IgD-negative memory B cell (primary cell): ENCODE data around the gene GET4. TPM values are rescaled to one million over a fixed set of nuclear protein-coding genes. Genes with fewer than 3 reads are reported as not detected.

ENCODE experiments used
- H3K27ac Mint-ChIP-seq, 3 donors: one replicate each; pipeline ENCODE4 v1.8.0; 2020 to 2022; ENCODE audit warnings: mild to moderate bottlenecking in 3 of 3, mixed read lengths in 3 of 3, moderate library complexity in 1 of 3
- H3K27me3 Mint-ChIP-seq: one replicate; pipeline ENCODE4 v1.8.0; 2021; ENCODE audit warnings: mixed read lengths
- H3K36me3 Mint-ChIP-seq: one replicate; pipeline ENCODE4 v1.8.0; 2020; ENCODE audit warnings: mild to moderate bottlenecking, mixed read lengths
- H3K4me1 Mint-ChIP-seq, 3 donors: one replicate each; pipeline ENCODE4 v1.8.0; 2020 to 2022; ENCODE audit warnings: mixed read lengths in 3 of 3, mild to moderate bottlenecking in 1 of 3
- H3K4me3 Mint-ChIP-seq, 4 donors: one replicate each; pipeline ENCODE4 v1.8.0; 2020 to 2022; ENCODE audit warnings: mild to moderate bottlenecking in 4 of 4, mixed read lengths in 4 of 4, moderate library complexity in 3 of 4
- H3K9me3 Mint-ChIP-seq, 3 donors: one replicate each; pipeline ENCODE4 v1.8.0; 2020 to 2021; ENCODE audit warnings: mixed read lengths in 3 of 3, mild to moderate bottlenecking in 1 of 3
- polyA plus RNA-seq: library from polyadenylated mRNA; unstranded; fragments of 300-500 nt; fragmentation: Illumina TruSeq; gene quantifications from one replicate; pipeline ENCODE4 v1.2.3, GENCODE V29; 2021

The GET4 gene
- polyA plus RNA-seq, 1 donor from 2014 or later = 31.2 TPM

- Mint-ChIP-seq H3K4me1 (peaks cover 0 to 5% (median 2%) of the 10 kb centered on the region in 3 donors), H3K4me3 (peak overlapping the region in 2 of 4 donors; percentile 17 to 56), H3K27me3 (no peaks in the 10 kb centered on the region), H3K9me3 (no peaks in the 10 kb centered on the region), H3K27ac (peak overlapping the region in 1 of 3 donors; percentile 59), H3K36me3 (no peaks in the 10 kb centered on the region)
Measured at GRCh38 chr7:915291-916218, 39.2 kb downstream of the GET4 start.

- H3K9me3 Mint-ChIP-seq = no peaks in the 10 kb centered on the region
- no peaks in the 10 kb centered on the region for H3K36me3 Mint-ChIP-seq
- peak overlapping the region in 2 of 4 donors; percentile 17 to 28 for H3K4me3 Mint-ChIP-seq
- H3K27me3 Mint-ChIP-seq = peaks cover 2% of the 10 kb centered on the region
- H3K27ac Mint-ChIP-seq = peak overlapping the region in 2 of 3 donors; percentile 35 to 59
- H3K4me1 Mint-ChIP-seq = peaks cover 4 to 7% (median 5%) of the 10 kb centered on the region in 3 donors
Measured at GRCh38 chr7:916291-916941, 40.1 kb downstream of the GET4 start.

DNA sequence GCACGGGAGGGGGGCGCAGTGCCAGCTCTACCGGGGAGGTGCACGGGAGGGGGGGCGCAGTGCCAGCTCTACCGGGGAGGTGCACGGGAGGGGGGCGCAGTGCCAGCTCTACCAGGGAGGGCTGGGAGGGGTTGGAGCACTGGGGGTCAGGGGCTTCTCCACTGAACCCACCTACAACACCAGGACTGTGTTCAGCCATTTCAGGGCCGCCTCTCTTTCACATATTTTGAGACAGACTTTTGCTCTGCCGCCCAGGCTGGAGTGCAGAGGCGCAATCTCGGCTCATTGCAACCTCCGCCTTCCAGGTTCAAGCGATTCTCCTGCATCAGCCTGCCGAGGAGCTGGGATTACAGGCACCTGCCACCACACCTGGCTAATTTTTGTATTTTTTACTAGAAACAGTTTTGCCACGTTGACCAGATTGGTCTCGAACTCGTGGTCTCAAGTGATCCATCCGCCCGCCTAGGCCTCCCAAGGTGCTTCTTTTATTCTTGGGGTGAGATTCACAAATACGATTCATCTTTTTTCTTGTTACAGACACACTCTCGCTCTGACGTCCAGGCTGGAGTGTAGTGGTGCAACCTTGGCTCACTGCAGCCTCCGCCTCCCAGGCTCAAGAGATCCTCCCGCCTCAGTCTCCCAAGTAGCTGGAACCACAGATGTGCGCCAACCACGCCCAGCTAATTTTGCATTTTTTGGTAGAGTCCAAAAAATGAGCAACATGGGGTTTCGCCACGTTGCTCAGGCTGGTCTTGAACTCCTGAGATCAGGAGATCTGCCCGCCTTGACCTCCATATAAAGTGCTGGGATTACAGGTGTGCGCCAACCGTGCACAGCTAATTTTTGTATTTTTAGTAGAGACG, 41.1 kb downstream of the GET4 start:
- H3K9me3 Mint-ChIP-seq = no peaks in the 10 kb centered on the region
- no peak overlapping the region for H3K4me3 Mint-ChIP-seq
- no peak overlapping the region for H3K27ac Mint-ChIP-seq
- peaks cover 4 to 9% (median 7%) of the 10 kb centered on the region in 3 donors for H3K4me1 Mint-ChIP-seq
- no peaks in the 10 kb centered on the region for H3K36me3 Mint-ChIP-seq
- H3K27me3 Mint-ChIP-seq = peaks cover 2% of the 10 kb centered on the region

- Mint-ChIP-seq H3K4me1 (peaks cover 5 to 10% (median 9%) of the 10 kb centered on the region in 3 donors), H3K27me3 (peaks cover 2% of the 10 kb centered on the region), H3K4me3 (no peak overlapping the region), H3K9me3 (no peaks in the 10 kb centered on the region), H3K36me3 (no peaks in the 10 kb centered on the region), H3K27ac (no peak overlapping the region)
Measured at GRCh38 chr7:918118-918425, 41.7 kb downstream of the GET4 start.

DNA sequence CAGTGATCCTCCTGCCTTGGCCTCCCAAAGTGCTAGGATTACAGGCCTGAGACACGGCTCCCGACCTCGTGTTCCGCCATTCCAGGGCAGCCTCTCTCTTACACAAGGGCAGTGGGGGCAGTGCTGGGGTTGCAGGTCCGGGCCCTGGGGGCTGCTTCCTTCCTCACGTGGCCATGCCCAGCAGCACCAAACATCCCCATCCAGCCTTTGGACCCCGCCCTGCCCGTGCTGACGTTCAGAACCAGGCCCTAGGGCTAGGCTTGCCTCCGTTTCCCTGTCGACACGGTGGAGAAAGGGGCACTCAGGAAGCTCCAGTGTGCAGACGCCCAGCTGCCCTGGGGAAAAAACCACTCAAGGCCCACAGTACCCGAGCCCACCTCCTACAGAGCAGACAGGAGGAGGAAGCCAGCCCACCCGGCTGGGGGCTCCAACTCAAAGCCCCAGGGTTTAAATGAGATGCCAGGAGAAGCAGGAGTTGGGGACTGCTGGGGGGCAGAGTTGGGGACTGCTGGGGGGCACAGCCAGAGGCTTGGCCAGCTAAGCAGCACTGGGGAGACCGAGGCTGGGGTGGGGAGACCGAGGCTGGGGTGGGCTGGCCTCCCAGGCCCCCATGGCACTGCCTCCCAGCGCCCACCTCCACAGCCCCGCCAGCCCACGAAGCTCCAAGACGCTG, 42.2 kb downstream of the GET4 start:
- no peaks in the 10 kb centered on the region for H3K9me3 Mint-ChIP-seq
- H3K4me1 Mint-ChIP-seq = peaks cover 7 to 14% (median 9%) of the 10 kb centered on the region in 3 donors
- no peak overlapping the region for H3K27ac Mint-ChIP-seq
- H3K36me3 Mint-ChIP-seq = no peaks in the 10 kb centered on the region
- no peak overlapping the region for H3K4me3 Mint-ChIP-seq
- peaks cover 2% of the 10 kb centered on the region for H3K27me3 Mint-ChIP-seq

- Mint-ChIP-seq H3K4me1 (peaks cover 7 to 14% (median 9%) of the 10 kb centered on the region in 3 donors), H3K27me3 (peaks cover 2% of the 10 kb centered on the region), H3K4me3 (no peak overlapping the region), H3K27ac (no peak overlapping the region), H3K36me3 (no peaks in the 10 kb centered on the region), H3K9me3 (no peaks in the 10 kb centered on the region)
Measured at GRCh38 chr7:919114-919442, 42.7 kb downstream of the GET4 start.

DNA sequence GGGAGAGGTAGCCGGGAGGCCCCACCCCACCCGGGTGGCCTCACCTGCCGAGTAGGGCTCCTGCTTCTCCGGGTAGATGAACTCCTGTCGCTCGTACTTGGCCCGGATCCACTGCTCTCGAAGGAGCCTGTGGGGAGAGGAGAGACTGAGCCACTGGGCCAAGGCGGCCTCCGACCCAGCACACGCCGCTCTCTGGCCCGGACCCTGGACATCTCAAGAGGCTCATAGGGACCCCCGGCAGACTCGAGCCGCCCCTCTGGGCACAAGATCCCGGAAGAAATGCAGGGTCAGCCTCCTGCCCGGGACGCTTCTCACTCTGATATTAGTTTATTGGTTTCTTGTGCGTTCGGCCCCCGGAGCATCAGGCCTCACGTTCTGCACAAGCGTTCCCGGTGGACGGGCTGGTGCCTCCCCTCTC, 43.6 kb downstream of the GET4 start:
- Mint-ChIP-seq H3K36me3 (no peaks in the 10 kb centered on the region), H3K9me3 (no peaks in the 10 kb centered on the region), H3K27ac (no peak overlapping the region), H3K4me3 (no peak overlapping the region), H3K27me3 (peaks cover 2% of the 10 kb centered on the region), H3K4me1 (peaks cover 9 to 19% (median 11%) of the 10 kb centered on the region in 3 donors)

- peaks cover 9 to 19% (median 11%) of the 10 kb centered on the region in 3 donors for H3K4me1 Mint-ChIP-seq
- peak overlapping the region in 2 of 4 donors; percentile 28 to 78 for H3K4me3 Mint-ChIP-seq
Measured at GRCh38 chr7:920351-921070, 44.2 kb downstream of the GET4 start.

DNA sequence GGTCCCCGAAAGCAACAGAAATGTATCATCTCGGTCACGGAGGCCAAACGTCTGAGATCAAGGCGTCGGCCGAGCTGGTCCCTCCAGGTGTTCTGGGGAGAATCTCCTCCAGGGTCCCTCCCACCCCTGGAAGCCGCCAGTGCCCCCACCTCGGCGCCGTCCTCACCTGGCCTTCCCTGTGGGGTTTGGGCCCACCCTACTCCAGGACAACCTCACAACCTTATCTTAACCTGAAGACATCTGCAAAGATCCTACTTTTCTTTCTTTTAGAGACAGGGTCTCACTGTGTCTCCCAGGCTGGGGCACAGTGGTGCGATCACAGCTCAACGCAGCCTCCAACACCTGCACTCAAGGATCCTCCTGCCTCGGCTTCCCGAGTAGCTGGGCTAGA, 44.7 kb downstream of the GET4 start:
- peaks cover 9 to 19% (median 11%) of the 10 kb centered on the region in 3 donors for H3K4me1 Mint-ChIP-seq
- H3K36me3 Mint-ChIP-seq = no peaks in the 10 kb centered on the region
- no peaks in the 10 kb centered on the region for H3K9me3 Mint-ChIP-seq
- H3K27ac Mint-ChIP-seq = peak overlapping the region; percentile 2 to 59 (median 35)
- peaks cover 2% of the 10 kb centered on the region for H3K27me3 Mint-ChIP-seq
- H3K4me3 Mint-ChIP-seq = peak overlapping the region in 3 of 4 donors; percentile 28 to 78 (median 66)

More at GRCh38 chr7:920351-921070, 44.2 kb downstream of the GET4 start:
- H3K27ac Mint-ChIP-seq = peak overlapping the region; percentile 2 to 59 (median 35)
- peaks cover 2% of the 10 kb centered on the region for H3K27me3 Mint-ChIP-seq
- no peaks in the 10 kb centered on the region for H3K36me3 Mint-ChIP-seq
- no peaks in the 10 kb centered on the region for H3K9me3 Mint-ChIP-seq

DNA sequence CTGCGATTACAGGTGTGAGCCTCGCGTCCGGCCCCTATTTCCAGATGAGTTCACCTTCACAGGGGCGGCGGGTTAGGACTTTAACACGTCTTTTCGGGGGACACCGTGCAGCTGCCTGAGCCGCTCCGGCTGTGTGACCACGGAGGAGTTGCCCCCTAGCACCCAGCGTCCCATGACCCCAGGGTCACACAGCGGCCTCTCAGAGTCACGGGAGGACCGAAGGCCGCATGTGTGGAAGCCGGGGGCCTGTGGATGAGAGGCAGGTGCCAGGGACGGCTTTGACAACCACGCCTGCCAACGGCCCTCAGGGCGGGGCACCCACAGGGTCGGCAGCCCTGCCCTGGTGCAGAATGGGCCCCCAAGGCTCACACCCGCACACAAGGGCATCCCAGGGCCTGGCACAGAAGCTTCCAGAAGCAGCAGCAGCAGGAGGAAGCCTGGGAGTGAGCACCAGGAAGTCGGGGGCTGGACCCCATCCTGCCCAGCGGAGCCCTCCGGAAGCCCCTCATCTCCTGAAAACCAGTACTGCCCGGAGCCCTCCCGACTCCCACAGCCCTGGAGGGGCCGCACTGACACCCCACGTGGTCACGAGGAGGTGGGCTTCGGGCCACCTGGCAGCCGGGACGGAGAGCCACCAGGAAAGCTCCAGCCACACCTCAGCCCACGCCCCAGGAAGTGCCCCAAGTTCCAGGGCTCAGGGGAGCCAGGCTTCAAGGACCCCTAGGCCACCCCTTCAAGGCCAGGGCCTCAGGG, 45.4 kb downstream of the GET4 start:
- H3K4me1 Mint-ChIP-seq = peaks cover 6 to 19% (median 11%) of the 10 kb centered on the region in 3 donors
- peak overlapping the region; percentile 2 to 35 (median 31) for H3K27ac Mint-ChIP-seq
- H3K36me3 Mint-ChIP-seq = no peaks in the 10 kb centered on the region
- peak overlapping the region in 3 of 4 donors; percentile 66 to 80 (median 68) for H3K4me3 Mint-ChIP-seq
- H3K27me3 Mint-ChIP-seq = peaks cover 2% of the 10 kb centered on the region
- no peaks in the 10 kb centered on the region for H3K9me3 Mint-ChIP-seq

DNA sequence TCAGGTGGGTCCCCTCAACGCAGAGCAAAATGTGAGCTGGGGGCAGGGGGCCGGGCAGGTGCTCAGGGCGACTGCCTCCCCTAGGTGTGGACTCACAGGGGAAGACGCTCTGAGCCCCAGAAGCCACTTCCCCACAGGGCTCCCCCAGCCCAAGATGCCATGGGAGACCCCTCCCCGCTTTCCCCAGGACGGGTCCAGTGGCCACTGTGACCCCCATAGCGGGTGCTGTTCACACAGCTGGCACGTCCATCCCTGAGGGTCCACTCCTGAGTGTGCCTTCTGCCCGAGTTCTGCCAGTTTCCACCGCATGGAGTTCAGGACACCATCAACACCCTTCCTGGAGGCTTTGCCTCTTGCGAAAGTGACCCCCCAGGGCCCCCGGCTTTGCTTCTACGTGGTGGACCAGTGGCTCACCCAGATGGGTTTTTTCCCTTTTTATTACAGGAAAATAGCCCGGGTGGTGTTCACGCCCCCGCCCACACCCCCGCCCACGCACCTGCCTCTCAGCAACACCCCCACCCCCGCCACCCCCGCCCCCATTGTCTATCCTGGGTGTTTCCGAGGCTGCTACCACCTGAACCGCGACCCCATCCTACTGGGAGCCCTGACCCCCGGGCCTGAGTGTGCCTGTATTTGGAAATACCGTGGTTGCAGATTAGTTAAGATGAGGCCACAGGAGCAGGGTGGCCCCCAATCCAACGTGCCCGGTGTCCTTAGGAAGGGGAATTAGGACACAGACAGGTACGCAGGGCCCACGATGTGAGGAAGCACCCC, 46.2 kb downstream of the GET4 start:
- Mint-ChIP-seq H3K36me3 (no peaks in the 10 kb centered on the region), H3K27me3 (peaks cover 2% of the 10 kb centered on the region), H3K4me1 (peaks cover 8 to 23% (median 11%) of the 10 kb centered on the region in 3 donors), H3K27ac (peak overlapping the region; percentile 88 to 92 (median 90)), H3K9me3 (no peaks in the 10 kb centered on the region), H3K4me3 (peak overlapping the region; percentile 84 to 97 (median 94))

DNA sequence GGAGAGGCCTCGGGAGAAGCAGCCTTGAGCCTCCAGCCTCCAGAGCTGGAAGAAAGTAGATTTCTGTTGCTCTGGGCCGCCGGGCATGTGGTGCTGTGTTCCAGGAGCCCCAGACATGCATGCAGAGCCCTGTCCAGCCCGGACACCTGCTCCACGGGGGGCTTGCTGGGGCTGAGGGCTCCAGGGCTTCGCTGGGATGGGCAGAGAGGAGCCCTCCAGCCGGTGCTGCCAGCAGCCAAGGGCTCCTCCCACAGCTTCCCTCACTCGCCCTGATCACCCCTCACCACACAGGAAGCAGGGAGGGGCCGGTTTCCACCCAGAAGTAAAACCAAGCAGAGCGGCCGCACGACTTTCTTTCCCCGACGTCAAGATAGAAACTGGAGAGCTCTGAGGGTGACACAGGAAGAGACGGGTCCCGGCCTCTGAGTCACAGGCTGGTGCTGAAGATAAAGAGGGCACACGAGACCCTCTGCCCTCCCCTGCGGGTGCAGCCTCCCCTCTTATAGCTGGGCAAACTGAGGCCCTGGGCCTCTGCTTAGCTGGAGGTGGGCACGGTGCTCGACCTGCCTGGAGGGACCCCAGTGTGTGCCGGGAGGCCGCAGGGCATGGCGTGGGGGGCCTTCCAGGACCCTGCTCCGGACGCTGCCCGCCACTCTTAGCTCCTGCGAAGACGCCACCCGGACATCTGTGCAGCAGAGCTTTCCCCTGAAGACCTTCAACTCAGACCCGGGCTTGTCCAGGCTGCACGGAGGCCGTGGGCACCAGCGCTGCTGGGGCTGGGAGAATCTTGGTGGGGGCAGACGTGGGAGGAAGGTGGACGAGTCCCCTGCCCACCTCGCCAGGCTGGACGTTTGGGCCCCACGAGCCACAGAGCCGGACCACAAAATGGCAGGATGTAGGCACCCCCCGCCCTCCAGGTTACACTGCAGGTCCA, 47.0 kb downstream of the GET4 start:
- Mint-ChIP-seq H3K9me3 (no peaks in the 10 kb centered on the region), H3K4me3 (peak overlapping the region; percentile 84 to 97 (median 94)), H3K27ac (peak overlapping the region; percentile 88 to 92 (median 90)), H3K36me3 (no peaks in the 10 kb centered on the region), H3K4me1 (peaks cover 10 to 25% (median 12%) of the 10 kb centered on the region in 3 donors), H3K27me3 (peaks cover 3% of the 10 kb centered on the region)
